ENCODE results near the gene FN1. TPM values are rescaled to one million over a fixed set of nuclear protein-coding genes. Genes with fewer than 3 reads are reported as not detected.

FN1 gene
- total and polyA plus RNA-seq, 2 donors (not counting 3 experiments of a cell fraction or from before 2014, with no cell fraction given), result 3,221 to 3,740 TPM

DNA sequence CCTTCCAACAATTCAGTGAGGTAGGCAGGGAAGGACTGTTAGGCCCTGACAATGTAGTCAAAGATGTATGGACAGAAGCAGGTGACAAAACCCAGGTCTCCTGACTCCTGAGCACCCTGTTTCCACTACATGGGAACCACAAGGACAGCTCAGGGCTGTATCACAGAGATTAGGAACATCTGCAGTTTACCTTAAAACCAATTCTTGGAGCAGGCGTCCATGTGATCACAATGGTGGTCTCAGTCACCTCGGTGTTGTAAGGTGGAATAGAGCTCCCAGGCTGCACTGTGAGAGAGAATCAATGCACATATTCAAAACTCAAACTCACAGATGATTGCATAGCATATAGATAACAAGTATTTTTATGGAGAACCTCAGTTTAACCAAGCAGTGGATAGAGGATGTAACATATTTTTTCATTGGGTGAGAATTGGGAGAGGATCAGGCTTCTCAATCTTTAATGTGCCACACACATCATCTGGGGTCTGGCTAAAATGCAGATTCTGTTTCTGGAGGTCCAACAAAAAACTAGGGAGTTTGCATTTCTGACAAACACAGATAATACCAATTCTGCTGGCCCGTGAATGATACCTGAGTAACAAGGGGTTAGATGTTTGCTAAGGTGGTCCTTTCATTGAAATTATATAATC is 36.7 kb downstream of the FN1 start:
- dilution Hi-C loops (cut with MboI; ENCODE audit: extremely low pct_ligation_motif_present, low sequenced_read_pairs) (no loop called here), intact Hi-C loops (cut with micrococcal nuclease) (loop anchor here (2.0 to 5.0 kb wide), 2 partner anchors 37 to 522 kb away; no protein-coding TSS in a partner anchor)
- no peaks in the 10 kb centered on the region for H3K9me3 ChIP-seq (replicated peaks; ENCODE audit: control insufficient read depth, insufficient read depth, low read length)
- DNase-seq (ENCODE audit: low read depth, low spot score) (no peak), FAIRE-seq (no peak)
- BruUV-seq (replicated peaks), result no TSS peak
- peaks cover 20% of the 10 kb centered on the region for H3K4me1 ChIP-seq (ENCODE audit: control insufficient read depth, extremely low read depth, insufficient read depth, low read length)
- no peaks in the 10 kb centered on the region for H3K9me1 ChIP-seq (replicated peaks; ENCODE audit: control insufficient read depth, extremely low read depth, insufficient read depth, low read length)
- ChIA-PET POLR2A (no interaction called here), CTCF (interaction anchor here (0.8 to 1.0 kb wide), 3 partner anchors 9 to 532 kb away, joined by 3 to 4 read pairs (median 4); no protein-coding TSS in a partner anchor)
- no peak overlapping the region for H2AFZ ChIP-seq (ENCODE audit: low read depth, low read length)
- no peak overlapping the region for H3K4me2 ChIP-seq (ENCODE audit: insufficient read depth, low read length)
- no peaks in the 10 kb centered on the region for H4K20me1 ChIP-seq (replicated peaks; ENCODE audit: control insufficient read depth, extremely low read depth, insufficient read depth, low read length)
- H3K4me3 ChIP-seq (replicated peaks in 1 of 3; ENCODE audit: insufficient read depth in 1 of 3, low read depth in 1 of 3, low read length in 3 of 3), result no peak overlapping the region
- TF ChIP-seq JUN (IDR thresholded peaks at IDR 0.05; ENCODE audit: borderline replicate concordance, insufficient read depth, insufficient read length, low read depth), result no peak
- TF ChIP-seq EZH2 (IDR thresholded peaks at IDR 0.05; ENCODE audit: borderline replicate concordance, low read depth, low read length, severe bottlenecking), result no peak
- TF ChIP-seq POLR2AphosphoS5 (IDR thresholded peaks at IDR 0.05; ENCODE audit: insufficient read depth, low read depth, low read length), result peak; percentile 18
- TF ChIP-seq FOS (IDR thresholded peaks at IDR 0.05; ENCODE audit: borderline replicate concordance, insufficient read depth, low read length), result no peak
- no peak for TF ChIP-seq POLR2A (IDR thresholded peaks at IDR 0.05; ENCODE audit: low read depth, low read length)
- TF ChIP-seq, protein P1, sequence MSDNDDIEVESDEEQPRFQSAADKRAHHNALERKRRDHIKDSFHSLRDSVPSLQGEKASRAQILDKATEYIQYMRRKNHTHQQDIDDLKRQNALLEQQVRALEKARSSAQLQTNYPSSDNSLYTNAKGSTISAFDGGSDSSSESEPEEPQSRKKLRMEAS (IDR thresholded peaks at IDR 0.05; ENCODE audit: insufficient read depth, insufficient read length), result no peak
- no peak for TF ChIP-seq GATA2 (IDR thresholded peaks at IDR 0.05; ENCODE audit: insufficient read depth, insufficient read length, low read depth, low read length)
- peaks cover 6% of the 10 kb centered on the region for H3K79me2 ChIP-seq (ENCODE audit: control insufficient read depth, insufficient read depth, low read length)
- peaks cover 41 to 69% of the 10 kb centered on the region in 2 experiments for H3K36me3 ChIP-seq (ENCODE audit: control insufficient read depth in 2 of 2, extremely low read depth in 1 of 2, insufficient read depth in 2 of 2, low read length in 2 of 2)
- no peaks in the 10 kb centered on the region for H3K27me3 ChIP-seq (ENCODE audit: control insufficient read depth in 2 of 2, insufficient read depth in 2 of 2, low read length in 2 of 2)
- no peak overlapping the region for H3K9ac ChIP-seq (replicated peaks; ENCODE audit: extremely low read depth, insufficient read depth, low read length)
- H3K27ac ChIP-seq (ENCODE audit: insufficient read depth, low read depth, low read length), result peak overlapping the region; percentile 2

Measured in endothelial cell of umbilical vein (primary cell).